Adrenal gland (tissue), 12 donors: ENCODE measurements around the gene GUCA2A. TPM values are rescaled to one million over a fixed set of nuclear protein-coding genes. Genes with fewer than 3 reads are reported as not detected.

Experiments
- DNase-seq, 7 donors: peaks; one replicate each; pipeline ENCODE4 v3.0.0-alpha.2; 2019 to 2020
- H3K27ac ChIP-seq, 5 donors: fragments of 200-600 bp; sonication (generic) in 4 of 5; 1 replicate in 3 of 5; 2 replicates in 2 of 5; pipeline versions ENCODE4 v1.5.1 to v1.8.0; 2016 to 2020; ENCODE audit warnings: mild to moderate bottlenecking in 1 of 5
- H3K27me3 ChIP-seq: fragments of 200-600 bp; 2 replicates; pipeline ENCODE4 v1.8.0; 2021
- H3K36me3 ChIP-seq, 2 donors: fragments of 200-600 bp; replicated peaks in 1 of 2; 1 replicate in 1 of 2; 2 replicates in 1 of 2; pipeline versions ENCODE4 v1.5.1 to v1.8.0; 2018 to 2022
- H3K4me1 ChIP-seq, 2 donors: fragments of 200-600 bp; replicated peaks in 1 of 2; 1 replicate in 1 of 2; 2 replicates in 1 of 2; pipeline versions ENCODE4 v1.5.1 to v1.8.0; 2018 to 2021
- H3K4me3 ChIP-seq, 4 donors: fragments of 200-600 bp; sonication (generic) in 3 of 4; one replicate each; pipeline ENCODE4 v1.5.1; 2016 to 2018
- H3K9me3 ChIP-seq, 3 donors: fragments of 200-600 bp; sonication (generic) in 1 of 3; replicated peaks in 1 of 3; 1 replicate in 2 of 3; 2 replicates in 1 of 3; pipeline versions ENCODE4 v1.5.1 to v1.8.0; 2016 to 2021
- CTCF ChIP-seq, 6 experiments: fragments of 450-650 bp in 4 of 6; fragments of 200-600 bp in 2 of 6; sonication (generic) in 1 of 6; IDR thresholded peaks; 1 replicate in 5 of 6; 2 replicates in 1 of 6; pipeline versions ENCODE4 v1.5.1 to v1.8.0; 2016 to 2021; ENCODE audit warnings: antibody characterized with exemption in 6 of 6, mild to moderate bottlenecking in 2 of 6, moderate library complexity in 1 of 6
- POLR2A ChIP-seq, 2 donors: fragments of 450-650 bp; IDR thresholded peaks; one replicate each; pipeline ENCODE4 v1.6.1; 2017; ENCODE audit warnings: antibody characterized with exemption in 2 of 2, mild to moderate bottlenecking in 2 of 2, moderate library complexity in 1 of 2
- WGBS, 4 donors: extraction: QIAGEN DNeasy Blood & Tissue Kit in 2 of 4; methylation state at CpG; one replicate each; pipeline versions ENCODE4 v1.1.5 to v1.1.7; 2013 to 2017; 5-methylcytosine and 5-hydroxymethylcytosine counted together
- intact Hi-C, 2 donors: fragments of 100-400 bp; cut with DNase I; formaldehyde crosslinking; loops; one replicate each; pipeline versions ENCODE4 v1.14.1 to v1.15.0; 2022 to 2023
- polyA plus RNA-seq, 3 donors: library from polyadenylated mRNA; stranded (reverse); fragments of 200-250 nt in 2 of 3; fragments of 350-450 nt in 1 of 3; fragmentation: Illumina TruSeq in 1 of 3; extraction: RNeasy Lipid Tissue Mini Kit (QIAGEN cat#74804) in 1 of 3; gene quantifications; one replicate each; pipeline ENCODE4 v1.2.3, GENCODE V29; 2013 to 2014
- total RNA-seq, 9 donors: library from RNA; depleted of rRNA in 4 of 9; stranded (reverse); fragments of >200 nt in 4 of 9; fragments of 120-200 nt in 1 of 9; fragmentation: NEBNext Ultra II Directional in 1 of 9; extraction: Animal tissue kit (Norgen Biotek cat#: 25700) in 1 of 9; gene quantifications; one replicate each; pipeline versions ENCODE4 v1.1.0 to v1.2.4, GENCODE V29; 2013 to 2023
- donor health status: healthy with polysubstance abuse.
- donor health status: Bipolar disorder and iron deficiency.
- donor health status: DM: yes; HTN: yes; CAD: no.
- donor health status: DM: no; HTN: no; CAD: no.
- donor health status: DM: no; HTN: no; CAD: no.
- donor health status: DM: yes; HTN: yes; CAD: no.

GUCA2A gene
- total and polyA plus RNA-seq, 12 donors, result 0.61 TPM; not detected in 11

GRCh38 chr1:42140191-42140590 lies 24.4 kb downstream of the GUCA2A start:
- Histone ChIP-seq H3K27me3 (peaks cover 4% of the 10 kb centered on the region), H3K27ac (no peak overlapping the region), H3K9me3 (no peaks in the 10 kb centered on the region), H3K4me1 (no peaks in the 10 kb centered on the region), H3K36me3 (no peaks in the 10 kb centered on the region), H3K4me3 (no peak overlapping the region)
- intact Hi-C loops, result no loop called here
- TF ChIP-seq CTCF (IDR thresholded peaks at IDR 0.05) (no peak), POLR2A (IDR thresholded peaks at IDR 0.05) (no peak)
- WGBS, 4 donors, result 91 to 96% (median 94%) methylated on average over 2 of the region's 2 CpGs
- DNase-seq, result no peak

GRCh38 chr1:42139444-42139843 lies 25.1 kb downstream of the GUCA2A start:
- Histone ChIP-seq H3K36me3 (no peaks in the 10 kb centered on the region), H3K4me1 (no peaks in the 10 kb centered on the region), H3K4me3 (no peak overlapping the region), H3K27me3 (peaks cover 4% of the 10 kb centered on the region), H3K27ac (no peak overlapping the region), H3K9me3 (no peaks in the 10 kb centered on the region)
- intact Hi-C loops, result no loop called here
- WGBS, 4 donors, result 84 to 94% (median 90%) methylated on average over 3 of the region's 3 CpGs
- DNase-seq, result no peak
- TF ChIP-seq CTCF (IDR thresholded peaks at IDR 0.05) (no peak), POLR2A (IDR thresholded peaks at IDR 0.05) (no peak)

GRCh38 chr1:42138586-42138985 lies 26.0 kb downstream of the GUCA2A start:
- WGBS, 4 donors, result 92 to 99% (median 93%) methylated on average over 4 of the region's 4 CpGs
- intact Hi-C loops, result no loop called here
- no peaks in the 10 kb centered on the region for H3K4me1 ChIP-seq
- DNase-seq, result no peak
- H3K4me3 ChIP-seq, result no peak overlapping the region
- no peaks in the 10 kb centered on the region for H3K36me3 ChIP-seq
- peaks cover 4% of the 10 kb centered on the region for H3K27me3 ChIP-seq
- H3K27ac ChIP-seq, result no peak overlapping the region
- TF ChIP-seq CTCF (IDR thresholded peaks at IDR 0.05) (no peak), POLR2A (IDR thresholded peaks at IDR 0.05) (no peak)
- no peaks in the 10 kb centered on the region for H3K9me3 ChIP-seq

- no peak overlapping the region for H3K27ac ChIP-seq
- no peak for TF ChIP-seq POLR2A (IDR thresholded peaks at IDR 0.05)
- no peak for TF ChIP-seq CTCF (IDR thresholded peaks at IDR 0.05)
- intact Hi-C loops, result no loop called here
- no peak for DNase-seq
- H3K4me1 ChIP-seq, result no peaks in the 10 kb centered on the region
- H3K36me3 ChIP-seq, result no peaks in the 10 kb centered on the region
- H3K9me3 ChIP-seq, result no peaks in the 10 kb centered on the region
- H3K4me3 ChIP-seq, result no peak overlapping the region
- 83 to 89% (median 85%) methylated on average over 8 to 10 of the region's 10 CpGs for WGBS, 4 donors
- H3K27me3 ChIP-seq, result peaks cover 4% of the 10 kb centered on the region
These were observed 26.8 kb downstream of the GUCA2A start for GRCh38 chr1:42137766-42138165.
